ENCODE results near the gene TMEM225. TPM values are rescaled to one million over a fixed set of nuclear protein-coding genes. Genes with fewer than 3 reads are reported as not detected.
"Not testable (repeated sequence)": the region's sequence is repeated elsewhere in the genome, so short reads cannot be mapped to it uniquely, and the experiment has no call there.

Gene TMEM225
- total RNA-seq, 2 experiments from 2014 or later, result not detected

DNA sequence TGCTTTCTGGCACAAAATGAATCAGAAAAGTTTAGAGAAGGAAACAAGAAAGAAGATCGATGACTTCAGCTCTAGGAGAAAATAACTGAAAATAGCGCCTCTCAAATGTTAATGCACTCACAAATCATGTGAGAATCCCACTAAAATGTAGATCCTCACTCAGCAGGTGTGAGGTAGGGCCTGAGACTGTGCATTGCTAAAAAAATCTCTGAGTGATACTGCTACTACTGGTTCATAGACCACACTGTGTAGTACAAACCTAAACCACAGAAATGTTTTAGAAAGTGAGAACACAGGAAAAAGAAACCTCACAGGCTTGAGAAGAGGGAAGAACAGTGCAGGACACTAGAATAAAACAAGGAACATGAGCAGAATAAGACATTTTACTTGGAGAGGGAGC is 18.5 kb upstream of the TMEM225 start:
- H3K27ac Mint-ChIP-seq, result no peak overlapping the region
- H3K27me3 Mint-ChIP-seq, result peaks cover 1% of the 10 kb centered on the region
- ChIA-PET CTCF (no interaction called here), POLR2A (no interaction called here)
- intact Hi-C loops (cut with micrococcal nuclease), result no loop called here
- no peaks in the 10 kb centered on the region for H3K4me1 Mint-ChIP-seq (ENCODE audit: low read depth)
- no peaks in the 10 kb centered on the region for H3K9me3 Mint-ChIP-seq
- TF ChIP-seq, protein P1, sequence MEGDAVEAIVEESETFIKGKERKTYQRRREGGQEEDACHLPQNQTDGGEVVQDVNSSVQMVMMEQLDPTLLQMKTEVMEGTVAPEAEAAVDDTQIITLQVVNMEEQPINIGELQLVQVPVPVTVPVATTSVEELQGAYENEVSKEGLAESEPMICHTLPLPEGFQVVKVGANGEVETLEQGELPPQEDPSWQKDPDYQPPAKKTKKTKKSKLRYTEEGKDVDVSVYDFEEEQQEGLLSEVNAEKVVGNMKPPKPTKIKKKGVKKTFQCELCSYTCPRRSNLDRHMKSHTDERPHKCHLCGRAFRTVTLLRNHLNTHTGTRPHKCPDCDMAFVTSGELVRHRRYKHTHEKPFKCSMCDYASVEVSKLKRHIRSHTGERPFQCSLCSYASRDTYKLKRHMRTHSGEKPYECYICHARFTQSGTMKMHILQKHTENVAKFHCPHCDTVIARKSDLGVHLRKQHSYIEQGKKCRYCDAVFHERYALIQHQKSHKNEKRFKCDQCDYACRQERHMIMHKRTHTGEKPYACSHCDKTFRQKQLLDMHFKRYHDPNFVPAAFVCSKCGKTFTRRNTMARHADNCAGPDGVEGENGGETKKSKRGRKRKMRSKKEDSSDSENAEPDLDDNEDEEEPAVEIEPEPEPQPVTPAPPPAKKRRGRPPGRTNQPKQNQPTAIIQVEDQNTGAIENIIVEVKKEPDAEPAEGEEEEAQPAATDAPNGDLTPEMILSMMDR (IDR thresholded peaks at IDR 0.05), result no peak
- no peaks in the 10 kb centered on the region for H3K36me3 Mint-ChIP-seq (ENCODE audit: low read depth)
- no peak for ATAC-seq
- H3K4me3 Mint-ChIP-seq, result no peak overlapping the region
- DNase-seq, result no peak

DNA sequence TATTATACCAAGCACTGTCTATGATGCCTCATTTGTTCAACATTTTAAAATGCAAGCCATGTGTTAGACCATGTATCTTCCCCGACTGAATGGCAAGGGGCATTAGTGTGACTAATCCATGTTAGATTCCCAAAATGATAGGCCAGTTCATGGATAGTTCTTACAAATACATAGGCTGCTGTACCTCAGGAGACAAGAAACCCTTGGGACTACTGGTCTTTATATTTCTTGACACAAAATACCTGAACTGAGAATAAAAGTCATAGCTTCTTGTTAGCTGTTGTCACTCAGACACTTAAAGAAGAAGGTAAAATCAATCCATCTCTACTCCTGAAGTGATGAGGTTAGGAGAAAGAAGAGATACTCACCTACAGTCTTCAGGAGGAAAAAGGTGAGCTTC is 16.4 kb upstream of the TMEM225 start, which contains the start of gene OR8D4:
TSS of gene OR8D4 (plus strand) at position 301 of the 400 bp plus-strand sequence. CDS start 4,265 bp downstream, outside the sequence.
- Mint-ChIP-seq H3K36me3 (ENCODE audit: low read depth) (no peaks in the 10 kb centered on the region), H3K4me3 (no peak within 1 kb of the TSS), H3K9me3 (no peaks in the 10 kb centered on the region), H3K27ac (no peak within 1 kb of the TSS), H3K27me3 (no peaks in the 10 kb centered on the region), H3K4me1 (ENCODE audit: low read depth) (no peaks in the 10 kb centered on the region)
- ATAC-seq, result no peak
- DNase-seq, result no peak
- intact Hi-C loops (cut with micrococcal nuclease), result no loop called here
- TF ChIP-seq, protein P1 (IDR thresholded peaks at IDR 0.05), result no peak
- ChIA-PET CTCF (no interaction called here), POLR2A (no interaction called here)

DNA sequence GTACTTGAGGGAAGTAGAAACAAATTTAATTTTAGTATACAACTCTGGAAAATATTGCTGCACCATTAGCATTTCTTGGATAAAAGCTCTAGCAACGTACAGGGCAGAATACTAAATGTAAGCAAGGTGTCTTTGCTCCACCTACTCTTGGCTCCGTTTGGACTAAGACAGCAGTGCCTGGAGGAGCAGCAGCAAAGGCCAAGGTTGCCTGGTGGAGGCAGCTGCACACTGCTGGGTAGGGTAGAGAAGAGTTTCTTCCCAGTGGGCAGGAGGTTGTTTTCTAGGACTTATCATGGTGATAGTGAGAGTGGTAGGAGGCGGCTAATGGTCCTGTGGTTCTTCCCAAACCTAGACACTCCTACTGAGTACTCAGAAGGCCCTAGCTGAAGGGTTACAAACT is 14.3 kb upstream of the TMEM225 start:
- TF ChIP-seq, protein P1 (IDR thresholded peaks at IDR 0.05), result no peak
- Mint-ChIP-seq H3K27me3 (no peaks in the 10 kb centered on the region), H3K9me3 (no peaks in the 10 kb centered on the region), H3K4me3 (no peak overlapping the region), H3K36me3 (ENCODE audit: low read depth) (no peaks in the 10 kb centered on the region), H3K4me1 (ENCODE audit: low read depth) (no peaks in the 10 kb centered on the region), H3K27ac (no peak overlapping the region)
- ChIA-PET CTCF (no interaction called here), POLR2A (no interaction called here)
- intact Hi-C loops (cut with micrococcal nuclease), result no loop called here
- DNase-seq (no peak), ATAC-seq (no peak)

DNA sequence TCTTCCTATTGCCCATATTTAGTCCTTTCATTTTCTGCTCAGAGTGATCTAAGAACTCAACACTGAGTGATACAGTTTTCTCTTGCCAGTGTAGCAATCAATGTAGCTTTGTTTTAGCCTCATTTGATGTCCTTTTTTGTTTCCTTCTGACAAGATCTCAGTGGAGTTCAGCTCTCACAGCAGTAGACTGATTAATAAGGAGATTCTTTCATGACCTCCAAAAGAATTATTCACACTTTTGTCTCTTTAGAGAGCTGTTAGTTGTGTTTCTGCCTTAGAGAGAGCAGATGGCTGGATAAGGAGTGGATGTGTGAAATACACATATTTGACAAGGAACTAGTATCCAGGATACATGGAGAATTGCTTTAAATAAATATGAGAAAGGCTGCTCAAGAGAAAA is 6.6 kb upstream of the TMEM225 start:
- TF ChIP-seq, protein P1 (IDR thresholded peaks at IDR 0.05), result no peak
- no peaks in the 10 kb centered on the region for H3K36me3 Mint-ChIP-seq (ENCODE audit: low read depth)
- no peak overlapping the region for H3K4me3 Mint-ChIP-seq
- H3K4me1 Mint-ChIP-seq (ENCODE audit: low read depth), result no peaks in the 10 kb centered on the region
- H3K27ac Mint-ChIP-seq, result no peak overlapping the region
- DNase-seq (no peak), ATAC-seq (no peak)
- H3K27me3 Mint-ChIP-seq, result peaks cover 3% of the 10 kb centered on the region
- no peaks in the 10 kb centered on the region for H3K9me3 Mint-ChIP-seq
- CTCF ChIA-PET, result no interaction called here
- POLR2A ChIA-PET, result no interaction called here
- intact Hi-C loops (cut with micrococcal nuclease), result no loop called here

DNA sequence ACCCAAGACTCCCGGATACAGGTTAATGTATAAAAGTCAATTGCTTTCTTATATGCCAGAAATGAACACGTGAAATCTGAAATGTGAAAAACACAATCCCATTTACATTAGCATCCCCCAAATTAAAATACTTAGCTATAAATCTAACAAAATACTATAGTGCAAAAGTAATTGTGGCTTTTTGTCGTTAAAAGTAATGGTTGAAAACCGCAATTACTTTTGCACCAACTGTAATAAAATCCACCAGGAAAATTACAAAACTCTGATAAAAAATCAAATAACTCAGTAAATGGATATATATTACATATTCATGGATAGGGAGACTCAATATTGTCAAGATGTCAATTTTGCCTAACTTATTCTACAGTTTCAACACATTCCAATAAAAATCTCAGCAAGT is 4.6 kb downstream of the TMEM225 start:
- ATAC-seq (no peak), DNase-seq (no peak)
- H3K27me3 Mint-ChIP-seq, result peaks cover 4% of the 10 kb centered on the region
- no peaks in the 10 kb centered on the region for H3K9me3 Mint-ChIP-seq
- TF ChIP-seq, protein P1 (IDR thresholded peaks at IDR 0.05), result no peak
- no peak overlapping the region for H3K4me3 Mint-ChIP-seq
- H3K27ac Mint-ChIP-seq, result no peak overlapping the region
- no peaks in the 10 kb centered on the region for H3K4me1 Mint-ChIP-seq (ENCODE audit: low read depth)
- intact Hi-C loops (cut with micrococcal nuclease), result no loop called here
- CTCF ChIA-PET, result interaction anchor here (0.7 kb wide), 1 partner anchor 14 kb away, joined by 3 read pairs; no protein-coding TSS in a partner anchor
- H3K36me3 Mint-ChIP-seq (ENCODE audit: low read depth), result no peaks in the 10 kb centered on the region
- POLR2A ChIA-PET, result no interaction called here

DNA sequence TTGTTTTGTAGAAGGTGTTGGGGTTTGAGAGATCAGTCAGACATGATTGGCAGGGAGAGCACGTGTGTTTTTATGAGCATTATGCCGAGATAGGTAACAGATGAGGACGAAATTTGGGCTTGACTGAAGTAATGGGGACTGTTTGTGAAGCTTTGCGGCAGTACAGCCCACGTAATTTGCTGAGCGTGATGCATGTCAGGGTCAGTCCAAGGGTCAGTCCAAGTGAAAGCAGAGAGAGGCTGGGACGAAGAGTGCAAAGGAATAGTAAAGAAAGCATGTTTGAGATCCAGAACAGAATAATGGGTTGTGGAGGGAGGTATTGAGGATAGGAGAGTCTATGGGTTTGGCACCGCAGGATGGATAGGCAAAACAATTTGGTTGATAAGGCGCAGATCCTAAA is 17.7 kb downstream of the TMEM225 start:
- H3K36me3 Mint-ChIP-seq (ENCODE audit: low read depth); H3K27ac Mint-ChIP-seq; intact Hi-C loops (cut with micrococcal nuclease); POLR2A ChIA-PET; H3K4me3 Mint-ChIP-seq; H3K4me1 Mint-ChIP-seq (ENCODE audit: low read depth); H3K27me3 Mint-ChIP-seq; DNase-seq; ATAC-seq; CTCF ChIA-PET; H3K9me3 Mint-ChIP-seq: not testable (repeated sequence)

DNA sequence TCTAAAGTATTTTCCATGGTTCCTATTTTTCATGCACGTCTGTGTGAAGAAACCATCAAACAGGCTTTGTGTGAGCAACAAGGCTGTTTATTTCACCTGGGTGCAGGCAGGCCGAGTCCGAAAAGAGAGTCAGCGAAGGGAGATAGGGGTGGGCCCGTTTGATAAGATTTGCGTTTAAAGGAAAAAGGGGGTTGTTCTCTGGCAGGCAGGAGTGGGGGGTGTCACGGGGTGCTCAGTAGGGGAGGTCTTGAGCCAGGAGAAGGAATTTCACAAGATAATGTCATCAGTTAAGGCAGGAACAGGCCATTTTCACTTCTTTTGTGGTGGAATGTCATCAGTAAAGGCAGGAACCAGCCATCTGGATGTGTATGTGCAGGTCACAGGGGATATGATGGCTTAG is 20.2 kb downstream of the TMEM225 start:
- H3K4me1 Mint-ChIP-seq (ENCODE audit: low read depth); ATAC-seq; POLR2A ChIA-PET; DNase-seq; H3K27me3 Mint-ChIP-seq; CTCF ChIA-PET; H3K27ac Mint-ChIP-seq; H3K4me3 Mint-ChIP-seq; intact Hi-C loops (cut with micrococcal nuclease); H3K36me3 Mint-ChIP-seq (ENCODE audit: low read depth); H3K9me3 Mint-ChIP-seq: not testable (repeated sequence)

All from activated CD8-positive, alpha-beta T cell treated with anti-CD3 and anti-CD28 coated beads for 36 hours (primary cell).